K562 (cell line): ENCODE data around the gene PHF1. TPM values are rescaled to one million over a fixed set of nuclear protein-coding genes. Genes with fewer than 3 reads are reported as not detected.

Experiments
- CBFA2T3 ChIP-seq: fragments of 450-650 bp; IDR thresholded peaks from 2 replicates; pipeline ENCODE4 v1.6.1; 2017
- ELF4 ChIP-seq: fragments of 450-650 bp; formaldehyde crosslinking; IDR thresholded peaks from 2 replicates; pipeline ENCODE4 v1.4.0; 2022; ENCODE audit warnings: missing genetic modification characterization
- ZNF316 ChIP-seq: fragments of 450-650 bp; IDR thresholded peaks from 2 replicates; pipeline ENCODE4 v1.6.1; 2016
- ZNF384 ChIP-seq: IDR thresholded peaks from 2 replicates; pipeline ENCODE4 v1.6.1; 2012; ENCODE audit warnings: low read depth, low read length, improper control_type of control experiment
- ZNF592 ChIP-seq: fragments of 450-650 bp; IDR thresholded peaks from 2 replicates; pipeline ENCODE4 v1.6.1; 2017; ENCODE audit warnings: antibody characterized with exemption, mild to moderate bottlenecking
- polyA plus RNA-seq, 8 experiments: library from polyadenylated mRNA; depleted of rRNA in 4 of 8; stranded (reverse) in 5 of 8; unstranded in 3 of 8; fragments of >200 nt; fragmentation: Nextera tagmentation in 2 of 8; fragmentation: Illumina TruSeq in 1 of 8; extraction: Ambion mirVana in 2 of 8; extraction: Trizol in 1 of 8; gene quantifications; 2 replicates each; pipeline versions ENCODE4 v1.2.1 to v1.2.3, GENCODE V29; 2011 to 2014; ENCODE audit warnings: inconsistent platforms in 1 of 8, missing spikeins in 1 of 8
- total RNA-seq, 7 experiments: library from RNA; depleted of rRNA in 6 of 7; stranded (reverse); fragments of >200 nt in 6 of 7; fragmentation: Illumina TruSeq in 2 of 7; extraction: Trizol in 2 of 7; gene quantifications; 2 replicates each; pipeline versions ENCODE4 v1.2.1 to v1.2.3, GENCODE V29; 2011 to 2021; ENCODE audit warnings: low replicate concordance in 1 of 7

PHF1 gene
- total and polyA plus RNA-seq, 9 of the 15 experiments (the other 6 are each of a cell fraction or from before 2014, with no cell fraction given) = 3.7 to 64.2 (median 33.7) TPM

- TF ChIP-seq ZNF592 (0 out of 2 replicates have a peak, but pooled peaks have one; percentile 37), ZNF316 (peak; percentile 84), ELF4 (CRISPR knock-in tag) (no peak), ZNF384 (0 out of 2 replicates have a peak, but pooled peaks have one; percentile 13), CBFA2T3 (peak; percentile 38)
Measured at GRCh38 chr6:33438978-33439594, 28.3 kb downstream of the PHF1 start (continued).
